Measurements from ENCODE around the gene DMRT1. TPM values are rescaled to one million over a fixed set of nuclear protein-coding genes. Genes with fewer than 3 reads are reported as not detected.

The DMRT1 gene
- total RNA-seq, 4 donors from 2014 or later = not detected

DNA sequence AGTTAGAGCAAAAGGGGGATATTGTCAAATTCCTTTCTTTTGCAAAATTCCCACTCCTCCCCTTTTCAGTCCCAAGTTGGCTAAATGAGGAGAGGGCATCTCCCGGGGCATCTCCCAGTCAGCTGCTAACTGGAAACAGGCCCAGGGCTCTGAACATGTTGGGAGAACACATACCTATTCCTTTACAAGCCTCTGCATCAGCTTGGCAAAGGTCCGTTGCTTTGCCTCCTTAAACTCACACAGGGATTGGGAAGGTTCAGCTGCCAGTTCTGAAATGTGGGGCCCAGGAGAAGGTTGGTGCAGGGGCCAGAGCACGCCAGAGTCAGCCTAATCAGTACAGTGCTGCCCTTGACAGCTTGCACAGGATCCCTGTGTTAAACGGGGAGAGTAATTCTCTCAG is 124.0 kb downstream of the DMRT1 start:
- no peaks in the 10 kb centered on the region for H3K4me1 ChIP-seq
- no peak for DNase-seq
- peaks cover 11 to 61% of the 10 kb centered on the region in 2 donors for H3K27me3 ChIP-seq
- intact Hi-C loops (cut with DNase I; ENCODE audit: low total_unique reads) = no loop called here
- H3K9me3 ChIP-seq = no peaks in the 10 kb centered on the region
- H3K27ac ChIP-seq = no peak overlapping the region
- H3K4me3 ChIP-seq = no peak overlapping the region
- TF ChIP-seq, protein P1, sequence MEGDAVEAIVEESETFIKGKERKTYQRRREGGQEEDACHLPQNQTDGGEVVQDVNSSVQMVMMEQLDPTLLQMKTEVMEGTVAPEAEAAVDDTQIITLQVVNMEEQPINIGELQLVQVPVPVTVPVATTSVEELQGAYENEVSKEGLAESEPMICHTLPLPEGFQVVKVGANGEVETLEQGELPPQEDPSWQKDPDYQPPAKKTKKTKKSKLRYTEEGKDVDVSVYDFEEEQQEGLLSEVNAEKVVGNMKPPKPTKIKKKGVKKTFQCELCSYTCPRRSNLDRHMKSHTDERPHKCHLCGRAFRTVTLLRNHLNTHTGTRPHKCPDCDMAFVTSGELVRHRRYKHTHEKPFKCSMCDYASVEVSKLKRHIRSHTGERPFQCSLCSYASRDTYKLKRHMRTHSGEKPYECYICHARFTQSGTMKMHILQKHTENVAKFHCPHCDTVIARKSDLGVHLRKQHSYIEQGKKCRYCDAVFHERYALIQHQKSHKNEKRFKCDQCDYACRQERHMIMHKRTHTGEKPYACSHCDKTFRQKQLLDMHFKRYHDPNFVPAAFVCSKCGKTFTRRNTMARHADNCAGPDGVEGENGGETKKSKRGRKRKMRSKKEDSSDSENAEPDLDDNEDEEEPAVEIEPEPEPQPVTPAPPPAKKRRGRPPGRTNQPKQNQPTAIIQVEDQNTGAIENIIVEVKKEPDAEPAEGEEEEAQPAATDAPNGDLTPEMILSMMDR (IDR thresholded peaks at IDR 0.05) = no peak
- TF ChIP-seq POLR2A (IDR thresholded peaks at IDR 0.05) = no peak
- H3K36me3 ChIP-seq = no peaks in the 10 kb centered on the region

DNA sequence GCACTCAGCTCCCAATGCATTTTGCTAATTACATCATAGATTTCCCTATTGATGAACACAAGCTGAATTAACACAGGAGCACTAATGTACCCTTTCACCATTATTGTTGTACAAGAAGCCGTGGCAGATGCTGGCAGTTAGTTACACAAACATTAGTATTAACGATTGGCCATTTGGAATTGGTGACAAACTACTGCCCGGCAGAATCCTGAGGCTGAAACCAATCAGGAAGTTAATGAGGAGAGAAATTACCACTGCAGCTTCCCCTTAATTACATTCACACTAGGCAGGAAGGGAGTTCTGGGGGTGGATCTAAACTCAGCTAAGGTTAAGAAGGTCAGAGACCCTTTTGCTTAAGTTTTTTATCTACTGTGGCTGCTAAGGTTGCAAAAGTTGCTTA is 125.4 kb downstream of the DMRT1 start:
- Histone ChIP-seq H3K27ac (no peak overlapping the region), H3K27me3 (peaks cover 22 to 75% of the 10 kb centered on the region in 2 donors), H3K4me3 (no peak overlapping the region), H3K36me3 (no peaks in the 10 kb centered on the region), H3K9me3 (no peaks in the 10 kb centered on the region), H3K4me1 (no peaks in the 10 kb centered on the region)
- no peak for DNase-seq
- TF ChIP-seq, protein P1 (IDR thresholded peaks at IDR 0.05) = no peak
- no peak for TF ChIP-seq POLR2A (IDR thresholded peaks at IDR 0.05)
- intact Hi-C loops (cut with DNase I; ENCODE audit: low total_unique reads) = no loop called here

DNA sequence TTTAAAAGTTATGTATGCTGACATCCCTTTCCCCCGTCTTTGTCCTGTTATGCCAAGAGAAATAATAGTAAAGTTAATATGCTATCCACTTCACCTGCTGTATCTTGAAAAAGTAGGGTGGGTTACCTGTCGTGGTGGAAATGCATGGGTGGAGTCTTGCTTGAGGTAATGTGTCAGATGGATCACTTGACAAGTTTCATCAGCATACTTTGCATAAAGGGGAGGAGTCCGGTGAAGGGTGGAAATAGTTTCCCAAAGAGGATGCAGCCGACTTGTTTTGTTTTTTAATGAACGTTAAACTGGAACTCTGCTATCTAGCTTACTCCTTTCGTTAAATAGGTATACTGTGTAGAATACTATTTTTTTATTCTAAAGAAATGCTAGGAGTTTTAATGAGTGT is 125.9 kb downstream of the DMRT1 start:
- intact Hi-C loops (cut with DNase I; ENCODE audit: low total_unique reads) = no loop called here
- TF ChIP-seq, protein P1 (IDR thresholded peaks at IDR 0.05) = no peak
- TF ChIP-seq POLR2A (IDR thresholded peaks at IDR 0.05) = no peak
- Histone ChIP-seq H3K4me1 (peaks cover 0 to 6% of the 10 kb centered on the region in 2 donors), H3K27ac (no peak overlapping the region), H3K36me3 (no peaks in the 10 kb centered on the region), H3K27me3 (peaks cover 22 to 80% of the 10 kb centered on the region in 2 donors), H3K4me3 (no peak overlapping the region), H3K9me3 (no peaks in the 10 kb centered on the region)
- DNase-seq = no peak

DNA sequence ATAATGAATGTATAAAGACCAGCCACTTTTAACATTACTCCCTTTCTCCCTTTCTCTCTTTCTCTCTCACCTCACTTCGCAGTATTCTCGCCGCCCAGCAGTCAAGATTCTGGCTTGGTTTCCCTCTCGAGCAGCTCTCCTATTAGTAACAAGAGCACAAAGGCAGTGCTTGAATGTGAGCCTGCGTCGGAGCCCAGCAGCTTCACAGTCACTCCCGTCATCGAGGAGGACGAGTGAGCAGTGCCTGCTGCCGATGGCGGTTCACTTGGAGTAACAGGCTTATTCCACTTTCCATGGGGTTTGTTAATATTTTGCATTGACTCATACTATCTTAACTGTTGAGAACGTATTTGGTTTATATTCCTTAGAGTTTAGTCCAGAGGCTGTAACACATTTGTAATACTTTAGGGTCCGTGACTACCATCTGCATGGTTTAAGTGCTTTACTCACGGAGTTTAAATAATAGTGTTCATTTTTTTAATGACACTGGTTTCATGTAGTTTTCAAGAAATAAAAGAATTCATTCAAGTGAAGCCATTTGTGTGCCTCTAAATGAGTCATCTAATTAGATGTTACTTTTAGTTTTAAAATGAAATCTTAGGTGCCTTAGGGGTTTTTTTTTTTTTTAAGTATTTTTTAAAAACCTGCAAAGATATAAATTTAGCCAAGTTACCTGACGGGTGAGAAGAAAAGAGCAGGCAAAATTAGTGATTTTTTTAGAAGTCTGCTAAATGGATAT is 126.6 kb downstream of the DMRT1 start:
- H3K4me1 ChIP-seq = peaks cover 0 to 8% of the 10 kb centered on the region in 2 donors
- intact Hi-C loops (cut with DNase I; ENCODE audit: low total_unique reads) = no loop called here

More for the DNA sequence above, 126.6 kb downstream of the DMRT1 start:
- Histone ChIP-seq H3K27ac (no peak overlapping the region), H3K9me3 (no peaks in the 10 kb centered on the region), H3K36me3 (no peaks in the 10 kb centered on the region), H3K4me3 (no peak overlapping the region), H3K27me3 (peaks cover 22 to 83% of the 10 kb centered on the region in 2 donors)
- TF ChIP-seq, protein P1 (IDR thresholded peaks at IDR 0.05) = no peak
- no peak for TF ChIP-seq POLR2A (IDR thresholded peaks at IDR 0.05)
- no peak for DNase-seq

All from uterus (tissue), 4 donors.